Spleen (tissue), 7 donors: ENCODE results near the gene RFXAP.

Experiments
- CTCF ChIP-seq, 11 experiments: fragments of 200-600 bp in 7 of 11; fragments of 450-650 bp in 4 of 11; sonication (generic) in 4 of 11; IDR thresholded peaks in 8 of 11; conservative IDR thresholded peaks in 3 of 11; 1 replicate in 7 of 11; 2 replicates in 4 of 11; pipeline versions ENCODE4 v1.4.0 to v1.8.0; 2016 to 2021; ENCODE audit warnings: antibody characterized with exemption in 11 of 11, inconsistent platforms in 4 of 11, mild to moderate bottlenecking in 1 of 11
- POLR2A ChIP-seq, 3 donors: fragments of 450-650 bp; IDR thresholded peaks; one replicate each; pipeline ENCODE4 v1.5.1; 2017; ENCODE audit warnings: antibody characterized with exemption in 3 of 3, mild to moderate bottlenecking in 1 of 3
- POLR2AphosphoS5 ChIP-seq, 3 donors: sonication (generic); formaldehyde crosslinking; IDR thresholded peaks; one replicate each; pipeline ENCODE4 v1.5.1; 2017; ENCODE audit warnings: antibody characterized with exemption in 3 of 3
- donor health status: DM: no; HTN: no; CAD: no; lungs with moderate emphysema.
- donor health status: DM: no; HTN: no; CAD: no.
- donor health status: DM: no; HTN: no; CAD: no.

DNA sequence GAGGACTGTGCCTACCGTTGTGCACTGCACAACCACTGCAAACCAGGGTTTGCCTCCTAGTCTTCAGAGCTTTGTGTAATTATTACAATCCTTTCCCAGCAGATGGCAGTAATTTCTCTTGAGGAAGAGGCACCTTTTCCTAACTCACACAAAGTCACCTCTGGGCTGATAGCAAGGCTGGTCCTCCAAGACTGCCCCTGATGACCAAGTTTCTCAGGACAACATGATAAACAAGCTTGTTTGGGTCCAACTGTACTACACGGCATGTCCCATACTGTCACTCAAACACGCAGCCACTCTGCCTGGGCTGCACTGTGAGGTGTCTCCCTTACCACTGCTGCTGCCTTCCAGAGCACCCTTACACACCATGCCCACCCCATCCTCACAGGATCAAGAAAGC, 39.3 kb downstream of the RFXAP start:
- TF ChIP-seq CTCF (IDR thresholded peaks at IDR 0.05 in 8 of 11, conservative IDR thresholded peaks at IDR 0.05 in 3 of 11) (peak in 6 of 11 experiments; percentile 19 to 47 (median 30)), POLR2A (IDR thresholded peaks at IDR 0.05) (no peak), POLR2AphosphoS5 (IDR thresholded peaks at IDR 0.05) (no peak)
